CD4-positive, alpha-beta T cell treated with Interleukin-21 for 1 hour (primary cell): ENCODE data around the gene KEL.

Experiments
- DNase-seq: peaks from one replicate; pipeline ENCODE4 v3.0.0-alpha.2; 2020

Gene KEL

GRCh38 chr7:142896741-142897379 lies 65.3 kb downstream of the KEL start:
- DNase-seq = no peak

- no peak for DNase-seq
Observed at GRCh38 chr7:142896151-142896550, 66.0 kb downstream of the KEL start.

GRCh38 chr7:142894985-142895593 lies 67.1 kb downstream of the KEL start:
- no peak for DNase-seq

GRCh38 chr7:142894112-142894984 lies 67.8 kb downstream of the KEL start:
- no peak for DNase-seq

GRCh38 chr7:142892951-142893350 lies 69.2 kb downstream of the KEL start:
- DNase-seq = no peak

- DNase-seq = no peak
Observed at GRCh38 chr7:142891490-142892082, 70.6 kb downstream of the KEL start.
